ENCODE results near the gene RPL27.

Gene RPL27

GRCh38 chr17:43003542-43004172, 5.4 kb downstream of the RPL27 start:
- Histone ChIP-seq H3K27me3 (replicated peaks in 2 of 5; ENCODE audit: control insufficient read depth in 4 of 5, insufficient read depth in 5 of 5, low read length in 4 of 5) (no peaks in the 10 kb centered on the region), H3K36me3 (ENCODE audit: control insufficient read depth in 4 of 4, insufficient read depth in 4 of 4, low read length in 3 of 4) (peaks cover 4 to 44% (median 35%) of the 10 kb centered on the region in 4 experiments), H3K9me3 (ENCODE audit: control extremely low read depth in 1 of 5, control insufficient read depth in 4 of 5, insufficient read depth in 2 of 5, low read depth in 1 of 5, low read length in 4 of 5) (no peaks in the 10 kb centered on the region), H3K4me1 (ENCODE audit: control extremely low read depth in 1 of 4, control insufficient read depth in 4 of 4, insufficient read depth in 4 of 4, low read length in 3 of 4) (peaks cover 4 to 30% (median 22%) of the 10 kb centered on the region in 4 experiments), H3K4me3 (ENCODE audit: control insufficient read depth in 1 of 7, extremely low read depth in 1 of 7, insufficient read depth in 4 of 7, low read depth in 2 of 7, low read length in 6 of 7) (no peak overlapping the region), H3K27ac (ENCODE audit: insufficient read depth in 1 of 2, low read depth in 1 of 2, low read length in 2 of 2, poor library complexity in 1 of 2, severe bottlenecking in 2 of 2) (peak overlapping the region in 1 of 2 experiments; percentile 62)
- DNase-seq, result no peak
- CTCF ChIA-PET, result no interaction called here
- WGBS (ENCODE audit: insufficient coverage), result 97% methylated on average over 4 of the region's 5 CpGs
- POLR2A ChIA-PET, result no interaction called here

- ChIA-PET CTCF (interaction anchor here (0.7 to 2.3 kb wide), 9 partner anchors 8 to 216 kb away, joined by 3 to 10 read pairs (median 4); partner anchors contain the start of genes RND2, RPL27 and VAT1), POLR2A (interaction anchor here (1.0 to 1.3 kb wide), 2 partner anchors 9 to 12 kb away, joined by 4 to 11 read pairs; partner anchors contain the start of gene RPL27)
- Histone ChIP-seq H3K4me1 (ENCODE audit: control extremely low read depth in 1 of 4, control insufficient read depth in 4 of 4, insufficient read depth in 4 of 4, low read length in 3 of 4) (peaks cover 0 to 14% (median 9%) of the 10 kb centered on the region in 4 experiments), H3K27me3 (replicated peaks in 2 of 5; ENCODE audit: control insufficient read depth in 4 of 5, insufficient read depth in 5 of 5, low read length in 4 of 5) (no peaks in the 10 kb centered on the region), H3K27ac (ENCODE audit: insufficient read depth in 1 of 2, low read depth in 1 of 2, low read length in 2 of 2, poor library complexity in 1 of 2, severe bottlenecking in 2 of 2) (peak within 1 kb of the TSS; percentile 79 to 87), H3K9me3 (ENCODE audit: control extremely low read depth in 1 of 5, control insufficient read depth in 4 of 5, insufficient read depth in 2 of 5, low read depth in 1 of 5, low read length in 4 of 5) (no peaks in the 10 kb centered on the region), H3K4me3 (ENCODE audit: control insufficient read depth in 1 of 7, extremely low read depth in 1 of 7, insufficient read depth in 4 of 7, low read depth in 2 of 7, low read length in 6 of 7) (peak within 1 kb of the TSS; percentile 81 to 95 (median 89)), H3K36me3 (ENCODE audit: control insufficient read depth in 4 of 4, insufficient read depth in 4 of 4, low read length in 3 of 4) (peaks cover 4 to 21% (median 17%) of the 10 kb centered on the region in 4 experiments)
- DNase-seq, result peak; percentile 84 to 92 (median 90)
- 18% methylated on average over 13 of the region's 18 CpGs for WGBS (ENCODE audit: insufficient coverage)
Measured at GRCh38 chr17:43006639-43007551, 8.7 kb downstream of the RPL27 start, which contains the start of gene IFI35. Gene IFI35 (plus strand): TSS chr17:43006784. CDS start chr17:43006948, 164 bp downstream.

DNA sequence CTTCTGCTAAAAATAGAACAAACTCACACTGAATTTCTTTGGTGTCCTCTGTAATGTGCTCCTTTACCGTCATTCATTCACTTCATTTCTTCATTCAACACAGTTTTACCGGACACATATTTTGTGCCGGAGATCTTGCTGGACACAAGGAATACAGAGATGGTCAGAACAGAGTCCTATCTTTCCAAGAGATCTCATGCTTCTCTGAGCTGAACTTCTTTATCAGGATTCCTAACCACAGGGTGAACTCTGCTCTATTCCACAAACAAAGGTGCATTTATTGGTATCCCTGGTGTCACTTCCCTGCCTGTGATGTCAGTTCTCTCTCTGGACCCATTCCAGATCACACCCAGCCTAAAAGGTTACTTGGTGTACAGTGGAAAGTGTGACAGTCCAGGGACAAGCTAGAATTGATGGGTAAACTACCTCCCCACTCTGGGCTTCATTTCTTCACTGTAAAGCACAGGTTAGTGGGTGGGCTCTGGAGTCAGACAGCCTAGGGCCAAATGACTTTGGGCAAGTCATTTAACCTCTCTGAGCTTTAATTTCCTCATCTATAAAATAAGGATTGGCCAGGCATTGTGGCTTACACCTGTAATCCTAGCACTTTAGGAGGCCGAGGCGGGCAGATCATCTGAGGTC, 12.6 kb downstream of the RPL27 start:
- no peak for DNase-seq
- Histone ChIP-seq H3K9me3 (ENCODE audit: control extremely low read depth in 1 of 5, control insufficient read depth in 4 of 5, insufficient read depth in 2 of 5, low read depth in 1 of 5, low read length in 4 of 5) (no peaks in the 10 kb centered on the region), H3K27me3 (replicated peaks in 2 of 5; ENCODE audit: control insufficient read depth in 4 of 5, insufficient read depth in 5 of 5, low read length in 4 of 5) (no peaks in the 10 kb centered on the region), H3K4me1 (ENCODE audit: control extremely low read depth in 1 of 4, control insufficient read depth in 4 of 4, insufficient read depth in 4 of 4, low read length in 3 of 4) (peaks cover 0 to 29% (median 10%) of the 10 kb centered on the region in 4 experiments), H3K4me3 (ENCODE audit: control insufficient read depth in 1 of 7, extremely low read depth in 1 of 7, insufficient read depth in 4 of 7, low read depth in 2 of 7, low read length in 6 of 7) (no peak overlapping the region), H3K36me3 (ENCODE audit: control insufficient read depth in 4 of 4, insufficient read depth in 4 of 4, low read length in 3 of 4) (peaks cover 2 to 35% (median 25%) of the 10 kb centered on the region in 4 experiments), H3K27ac (ENCODE audit: insufficient read depth in 1 of 2, low read depth in 1 of 2, low read length in 2 of 2, poor library complexity in 1 of 2, severe bottlenecking in 2 of 2) (no peak overlapping the region)
- CTCF ChIA-PET, result no interaction called here
- POLR2A ChIA-PET, result no interaction called here
- 94% methylated on average over 5 of the region's 5 CpGs for WGBS (ENCODE audit: insufficient coverage)

- no peak for DNase-seq
- Histone ChIP-seq H3K27ac (ENCODE audit: insufficient read depth in 1 of 2, low read depth in 1 of 2, low read length in 2 of 2, poor library complexity in 1 of 2, severe bottlenecking in 2 of 2) (peak overlapping the region in 1 of 2 experiments; percentile 1), H3K4me1 (ENCODE audit: control extremely low read depth in 1 of 4, control insufficient read depth in 4 of 4, insufficient read depth in 4 of 4, low read length in 3 of 4) (peaks cover 0 to 21% (median 5%) of the 10 kb centered on the region in 4 experiments), H3K9me3 (ENCODE audit: control extremely low read depth in 1 of 5, control insufficient read depth in 4 of 5, insufficient read depth in 2 of 5, low read depth in 1 of 5, low read length in 4 of 5) (no peaks in the 10 kb centered on the region), H3K27me3 (replicated peaks in 2 of 5; ENCODE audit: control insufficient read depth in 4 of 5, insufficient read depth in 5 of 5, low read length in 4 of 5) (no peaks in the 10 kb centered on the region), H3K4me3 (ENCODE audit: control insufficient read depth in 1 of 7, extremely low read depth in 1 of 7, insufficient read depth in 4 of 7, low read depth in 2 of 7, low read length in 6 of 7) (no peak overlapping the region), H3K36me3 (ENCODE audit: control insufficient read depth in 4 of 4, insufficient read depth in 4 of 4, low read length in 3 of 4) (peaks cover 2 to 43% (median 31%) of the 10 kb centered on the region in 4 experiments)
- CTCF ChIA-PET, result interaction anchor here (1.0 to 2.3 kb wide), 2 partner anchors 10 to 13 kb away, joined by 3 to 10 read pairs; partner anchors contain the start of genes RPL27 and VAT1
- POLR2A ChIA-PET, result interaction anchor here (1.0 kb wide), 1 partner anchor 15 kb away, joined by 3 read pairs; no protein-coding TSS in a partner anchor
- WGBS (ENCODE audit: insufficient coverage), result 90% methylated on average over 12 of the region's 15 CpGs
Measured at GRCh38 chr17:43011728-43012472, 13.7 kb downstream of the RPL27 start.

DNA sequence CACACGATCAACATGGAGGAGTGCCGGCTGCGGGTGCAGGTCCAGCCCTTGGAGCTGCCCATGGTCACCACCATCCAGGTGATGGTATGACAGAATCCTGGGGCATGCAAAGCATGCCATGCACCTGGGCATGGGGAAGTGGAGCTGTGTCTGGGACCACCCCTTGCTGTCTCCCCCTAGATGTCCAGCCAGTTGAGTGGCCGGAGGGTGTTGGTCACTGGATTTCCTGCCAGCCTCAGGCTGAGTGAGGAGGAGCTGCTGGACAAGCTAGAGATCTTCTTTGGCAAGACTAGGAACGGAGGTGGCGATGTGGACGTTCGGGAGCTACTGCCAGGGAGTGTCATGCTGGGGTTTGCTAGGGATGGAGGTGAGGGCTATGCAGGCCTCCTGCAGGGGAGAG, 15.1 kb downstream of the RPL27 start:
- WGBS (ENCODE audit: insufficient coverage), result 100% methylated on average over 7 of the region's 8 CpGs
- no peaks in the 10 kb centered on the region for H3K27me3 ChIP-seq (replicated peaks in 2 of 5; ENCODE audit: control insufficient read depth in 4 of 5, insufficient read depth in 5 of 5, low read length in 4 of 5)
- H3K4me1 ChIP-seq (ENCODE audit: control extremely low read depth in 1 of 4, control insufficient read depth in 4 of 4, insufficient read depth in 4 of 4, low read length in 3 of 4), result peaks cover 0 to 19% (median 8%) of the 10 kb centered on the region in 4 experiments
- CTCF ChIA-PET, result interaction anchor here (0.6 to 2.3 kb wide), 3 partner anchors 9 to 41 kb away, joined by 3 to 10 read pairs (median 3); partner anchors contain the start of genes RPL27 and VAT1
- no peak overlapping the region for H3K27ac ChIP-seq (ENCODE audit: insufficient read depth in 1 of 2, low read depth in 1 of 2, low read length in 2 of 2, poor library complexity in 1 of 2, severe bottlenecking in 2 of 2)
- DNase-seq, result no peak
- POLR2A ChIA-PET, result no interaction called here
- peaks cover 2 to 49% (median 34%) of the 10 kb centered on the region in 4 experiments for H3K36me3 ChIP-seq (ENCODE audit: control insufficient read depth in 4 of 4, insufficient read depth in 4 of 4, low read length in 3 of 4)
- H3K4me3 ChIP-seq (ENCODE audit: control insufficient read depth in 1 of 7, extremely low read depth in 1 of 7, insufficient read depth in 4 of 7, low read depth in 2 of 7, low read length in 6 of 7), result no peak overlapping the region
- no peaks in the 10 kb centered on the region for H3K9me3 ChIP-seq (ENCODE audit: control extremely low read depth in 1 of 5, control insufficient read depth in 4 of 5, insufficient read depth in 2 of 5, low read depth in 1 of 5, low read length in 4 of 5)

- H3K36me3 ChIP-seq (ENCODE audit: control insufficient read depth in 4 of 4, insufficient read depth in 4 of 4, low read length in 3 of 4), result peaks cover 2 to 49% (median 36%) of the 10 kb centered on the region in 4 experiments
Measured at GRCh38 chr17:43014020-43014648, 15.9 kb downstream of the RPL27 start.

More at GRCh38 chr17:43014020-43014648, 15.9 kb downstream of the RPL27 start:
- POLR2A ChIA-PET, result no interaction called here
- Histone ChIP-seq H3K27me3 (replicated peaks in 2 of 5; ENCODE audit: control insufficient read depth in 4 of 5, insufficient read depth in 5 of 5, low read length in 4 of 5) (no peaks in the 10 kb centered on the region), H3K4me1 (ENCODE audit: control extremely low read depth in 1 of 4, control insufficient read depth in 4 of 4, insufficient read depth in 4 of 4, low read length in 3 of 4) (peaks cover 0 to 28% (median 15%) of the 10 kb centered on the region in 4 experiments), H3K9me3 (ENCODE audit: control extremely low read depth in 1 of 5, control insufficient read depth in 4 of 5, insufficient read depth in 2 of 5, low read depth in 1 of 5, low read length in 4 of 5) (no peaks in the 10 kb centered on the region), H3K4me3 (ENCODE audit: control insufficient read depth in 1 of 7, extremely low read depth in 1 of 7, insufficient read depth in 4 of 7, low read depth in 2 of 7, low read length in 6 of 7) (no peak overlapping the region), H3K27ac (ENCODE audit: insufficient read depth in 1 of 2, low read depth in 1 of 2, low read length in 2 of 2, poor library complexity in 1 of 2, severe bottlenecking in 2 of 2) (no peak overlapping the region)
- WGBS (ENCODE audit: insufficient coverage), result 95% methylated on average over 8 of the region's 12 CpGs
- no peak for DNase-seq
- CTCF ChIA-PET, result interaction anchor here (0.6 to 2.3 kb wide), 4 partner anchors 7 to 163 kb away, joined by 3 to 10 read pairs (median 4); partner anchors contain the start of genes IFI35 and RPL27
